ENCODE measurements around the gene CLEC4G. TPM values are rescaled to one million over a fixed set of nuclear protein-coding genes. Genes with fewer than 3 reads are reported as not detected.

CLEC4G gene
- total RNA-seq, 1 experiment from 2014 or later: not detected

GRCh38 chr19:7682175-7682855, 49.6 kb downstream of the CLEC4G start:
- no peak overlapping the region for H3K27ac ChIP-seq (ENCODE audit: low read length)
- intact Hi-C loops (cut with micrococcal nuclease): no loop called here
- no peak for DNase-seq
- no peaks in the 10 kb centered on the region for H3F3A ChIP-seq (ENCODE audit: low read length, unreplicated experiment)
- no peaks in the 10 kb centered on the region for H3K9me2 ChIP-seq (replicated peaks; ENCODE audit: low read length)
- H3K79me2 ChIP-seq (ENCODE audit: low read length): peaks cover 20% of the 10 kb centered on the region
- no peaks in the 10 kb centered on the region for H3K9me3 ChIP-seq (ENCODE audit: low read length)
- no peak overlapping the region for H3K9ac ChIP-seq (ENCODE audit: low read length)
- H3K4me3 ChIP-seq (ENCODE audit: low read length): peak overlapping the region; percentile 97; the same call in 1 of the 2 replicates
- H3K4me2 ChIP-seq (ENCODE audit: low read length): peak overlapping the region; percentile 98
- ATAC-seq: no peak
- ChIA-PET CTCF (no interaction called here), POLR2A (ENCODE audit: unreplicated experiment) (no interaction called here)
- no peaks in the 10 kb centered on the region for H3K27me3 ChIP-seq (ENCODE audit: low read length)
- H3K36me3 ChIP-seq (ENCODE audit: low read depth, low read length): 0 out of 2 replicates have a peak, but pooled peaks cover 10% of the 10 kb centered on the region
- TF ChIP-seq EZH2 (IDR thresholded peaks at IDR 0.05; ENCODE audit: low read length, unreplicated experiment) (no peak), EZH2phosphoT487 (IDR thresholded peaks at IDR 0.05; ENCODE audit: borderline replicate concordance, low read length) (no peak), CTCF (conservative IDR thresholded peaks at IDR 0.05; ENCODE audit: low read depth, low read length) (no peak)
- H4K20me1 ChIP-seq (ENCODE audit: low read length): no peaks in the 10 kb centered on the region
- H2AFZ ChIP-seq (ENCODE audit: low read length): no peak overlapping the region
- TSS peak; percentile 44 for BruUV-seq (replicated peaks)
- H3K4me1 ChIP-seq (ENCODE audit: insufficient read depth, low read length): peaks cover 22% of the 10 kb centered on the region; the same call in 1 of the 2 replicates

GRCh38 chr19:7681340-7682174, 50.4 kb downstream of the CLEC4G start:
- ATAC-seq: peak; percentile 21; the same call in 1 of the 2 replicates
- Histone ChIP-seq H3K4me3 (ENCODE audit: low read length) (peak overlapping the region; percentile 97), H3K27me3 (ENCODE audit: low read length) (no peaks in the 10 kb centered on the region), H3F3A (ENCODE audit: low read length, unreplicated experiment) (no peaks in the 10 kb centered on the region), H3K4me2 (ENCODE audit: low read length) (peak overlapping the region; percentile 98), H4K20me1 (ENCODE audit: low read length) (no peaks in the 10 kb centered on the region), H3K36me3 (ENCODE audit: low read depth, low read length) (0 out of 2 replicates have a peak, but pooled peaks cover 10% of the 10 kb centered on the region), H3K9me3 (ENCODE audit: low read length) (no peaks in the 10 kb centered on the region), H3K27ac (ENCODE audit: low read length) (no peak overlapping the region), H3K9me2 (replicated peaks; ENCODE audit: low read length) (no peaks in the 10 kb centered on the region), H3K9ac (ENCODE audit: low read length) (peak overlapping the region; percentile 98), H2AFZ (ENCODE audit: low read length) (peak overlapping the region; percentile 88), H3K79me2 (ENCODE audit: low read length) (peaks cover 20% of the 10 kb centered on the region), H3K4me1 (ENCODE audit: insufficient read depth, low read length) (peaks cover 24% of the 10 kb centered on the region; the same call in 1 of the 2 replicates)
- intact Hi-C loops (cut with micrococcal nuclease): no loop called here
- BruUV-seq (replicated peaks): no TSS peak
- no peak for TF ChIP-seq EZH2 (IDR thresholded peaks at IDR 0.05; ENCODE audit: low read length, unreplicated experiment)
- TF ChIP-seq CTCF (conservative IDR thresholded peaks at IDR 0.05; ENCODE audit: low read depth, low read length): peak; percentile 67
- DNase-seq: peak; percentile 75
- POLR2A ChIA-PET (ENCODE audit: unreplicated experiment): interaction anchor here (0.6 kb wide), 2 partner anchors 121 to 225 kb away, joined by 11 to 15 read pairs; no protein-coding TSS in a partner anchor
- CTCF ChIA-PET: interaction anchor here (0.5 to 2.2 kb wide), 22 partner anchors 12 to 371 kb away, joined by 3 to 48 read pairs (median 4); partner anchors contain the start of genes CCL25, PET100, RETN and XAB2

All from PC-3 (cell line).